ENCODE data around the gene TAF5. TPM values are rescaled to one million over a fixed set of nuclear protein-coding genes. Genes with fewer than 3 reads are reported as not detected.

The TAF5 gene
- total and polyA plus RNA-seq, 10 of the 15 experiments (the other 5 are each of a cell fraction or from before 2014, with no cell fraction given), result 3.7 to 9.2 (median 7.3) TPM

GRCh38 chr10:103334567-103334966, 33.2 kb upstream of the TAF5 start:
- H3K4me1 ChIP-seq (ENCODE audit: control insufficient read depth, insufficient read depth, low read length), result no peaks in the 10 kb centered on the region
- no peak for DNase-seq (ENCODE audit: low read depth, low spot score)
- TF ChIP-seq HDAC6 (IDR thresholded peaks at IDR 0.05; ENCODE audit: unreplicated experiment) (no peak), ATF2 (IDR thresholded peaks at IDR 0.05; ENCODE audit: low read length) (no peak), SRF (IDR thresholded peaks at IDR 0.05; ENCODE audit: low read depth in 2 of 2, low read length in 2 of 2) (no peak), IKZF1 (conservative IDR thresholded peaks at IDR 0.05) (no peak), CUX1 (IDR thresholded peaks at IDR 0.05; ENCODE audit: insufficient replicate concordance, low read depth, low read length) (no peak), ATF3 (IDR thresholded peaks at IDR 0.05; ENCODE audit: borderline replicate concordance, extremely low read depth, low read depth, low read length) (no peak), ATF7 (IDR thresholded peaks at IDR 0.05; ENCODE audit: low read depth) (no peak), SP1 (IDR thresholded peaks at IDR 0.05; ENCODE audit: low read depth, low read length) (no peak), EGR1 (IDR thresholded peaks at IDR 0.05; ENCODE audit: borderline replicate concordance in 1 of 2, low read depth in 2 of 2, low read length in 2 of 2) (no peak), CBFB (IDR thresholded peaks at IDR 0.05; ENCODE audit: low read depth) (no peak), ZNF592 (IDR thresholded peaks at IDR 0.05) (no peak), EZH2 (IDR thresholded peaks at IDR 0.05; ENCODE audit: borderline replicate concordance, control insufficient read depth, low read depth, low read length) (no peak), RFX5 (IDR thresholded peaks at IDR 0.05; ENCODE audit: low read depth, low read length) (no peak)

More at GRCh38 chr10:103334567-103334966, 33.2 kb upstream of the TAF5 start:
- POLR2A ChIA-PET, result interaction anchor here (0.5 to 0.6 kb wide), 2 partner anchors 9 to 145 kb away, joined by 3 to 5 read pairs; no protein-coding TSS in a partner anchor
- in situ Hi-C loops (cut with MboI), result no loop called here
- RAD21 ChIA-PET (ENCODE audit: unreplicated experiment), result interaction anchor here (1.2 to 1.7 kb wide), 4 partner anchors 61 to 498 kb away, joined by 3 to 5 read pairs (median 4); partner anchors contain the start of genes ATP5MK, CNNM2 and PDCD11
- SMC1A ChIA-PET (ENCODE audit: uncharacterized antibody, unreplicated experiment), result interaction anchor here (0.6 to 2.3 kb wide), 16 partner anchors 9 to 420 kb away, joined by 3 to 10 read pairs (median 4); no protein-coding TSS in a partner anchor
- BruUV-seq (replicated peaks), result no TSS peak
- H2AFZ ChIP-seq (ENCODE audit: control insufficient read depth, low read depth, low read length), result no peak overlapping the region
- H3K36me3 ChIP-seq (ENCODE audit: control insufficient read depth in 2 of 2, insufficient read depth in 2 of 2, low read length in 1 of 2), result peaks cover 6 to 10% of the 10 kb centered on the region in 2 experiments
- ATAC-seq (no peak), FAIRE-seq (no peak)
- H3K27me3 ChIP-seq (replicated peaks in 1 of 2; ENCODE audit: control insufficient read depth in 2 of 2, insufficient read depth in 2 of 2, low read length in 1 of 2), result no peaks in the 10 kb centered on the region
- no peaks in the 10 kb centered on the region for H3K9me3 ChIP-seq (replicated peaks; ENCODE audit: control insufficient read depth, insufficient read depth, low read length)
- CTCF ChIA-PET, result interaction anchor here (0.6 to 2.5 kb wide), 34 partner anchors 9 to 538 kb away, joined by 3 to 14 read pairs (median 4); partner anchors contain the start of genes CNNM2 and TAF5
- H4K20me1 ChIP-seq (ENCODE audit: control insufficient read depth, insufficient read depth), result no peaks in the 10 kb centered on the region
- no peak overlapping the region for H3K27ac ChIP-seq (ENCODE audit: control insufficient read depth, insufficient read depth)
- no peak overlapping the region for H3K9ac ChIP-seq (ENCODE audit: control insufficient read depth, insufficient read depth, low read length)
- H3K79me2 ChIP-seq (ENCODE audit: control insufficient read depth, insufficient read depth, low read length), result no peaks in the 10 kb centered on the region
- H3K4me2 ChIP-seq (ENCODE audit: control insufficient read depth, insufficient read depth), result no peak overlapping the region
- intact Hi-C loops (cut with micrococcal nuclease; ENCODE audit: unreplicated experiment), result loop anchor here (1.0 to 5.0 kb wide), 2 partner anchors 417 to 497 kb away; partner anchors contain the start of gene CYP17A1
- no peak overlapping the region for H3K4me3 ChIP-seq
